IMR-90 (cell line): ENCODE data around the gene SLC26A11. TPM values are rescaled to one million over a fixed set of nuclear protein-coding genes. Genes with fewer than 3 reads are reported as not detected.

ENCODE experiments used
- ATAC-seq: fragments of 200-7000 bp; cut with Tn5 transposase; 2 replicates; pipeline ENCODE4 v1.9.1; 2020; ENCODE audit warnings: low read depth, mild to moderate bottlenecking, moderate library complexity
- BruUV-seq: library from RNA; stranded (reverse); fragments of 400-500 nt; replicated peaks from 2 replicates; lab custom pipeline; 2021; lab: Mats Ljungman, UMichigan
- CTCF ChIA-PET: fragments of 300-600 bp; formaldehyde crosslinking; extraction: SDS; loops from one replicate; lab custom pipeline; 2021; ENCODE audit warnings: antibody characterized with exemption; lab: Yijun Ruan, JAX
- POLR2A ChIA-PET: fragments of 300-600 bp; sonication (Branson Sonifier 250); formaldehyde crosslinking; loops from one replicate; lab custom pipeline; 2022; ENCODE audit warnings: antibody characterized with exemption; ENCODE audit not compliant: unreplicated experiment; lab: Charles Lee
- DNase-seq: peaks from one replicate; pipeline ENCODE4 v3.0.0; 2013
- H2AFZ ChIP-seq: replicated peaks from 2 replicates; pipeline ENCODE3; 2013; ENCODE audit warnings: low read length, mild to moderate bottlenecking; ENCODE audit not compliant: poor library complexity
- H2AK5ac ChIP-seq: 2 replicates; pipeline ENCODE4 v1.6.1; 2013; ENCODE audit warnings: low read depth, low read length, inconsistent platforms
- H2AK9ac ChIP-seq: replicated peaks from 2 replicates; pipeline ENCODE3; 2013; ENCODE audit warnings: mild to moderate bottlenecking, low read depth, low read length, moderate library complexity; ENCODE audit not compliant: poor library complexity
- H2BK120ac ChIP-seq: 2 replicates; pipeline ENCODE4 v1.6.1; 2013; ENCODE audit warnings: low read depth, low read length, inconsistent platforms
- H2BK15ac ChIP-seq: 3 replicates; pipeline ENCODE4 v1.6.1; 2013; ENCODE audit warnings: low read depth, low read length, inconsistent platforms
- H2BK20ac ChIP-seq: 2 replicates; pipeline ENCODE4 v1.6.1; 2013; ENCODE audit warnings: low read depth, mild to moderate bottlenecking, inconsistent platforms, low read length, moderate library complexity
- H2BK5ac ChIP-seq: 2 replicates; pipeline ENCODE4 v1.6.1; 2013; ENCODE audit warnings: mild to moderate bottlenecking, low read depth, low read length, inconsistent platforms; ENCODE audit not compliant: poor library complexity, severe bottlenecking
- H3K14ac ChIP-seq: replicated peaks from 2 replicates; pipeline ENCODE4 v1.6.1; 2013; ENCODE audit warnings: low read depth, low read length, inconsistent platforms
- H3K18ac ChIP-seq: 2 replicates; pipeline ENCODE4 v1.6.1; 2013; ENCODE audit warnings: low read depth, low read length, control low read depth
- H3K23ac ChIP-seq: 2 replicates; pipeline ENCODE4 v1.6.1; 2013; ENCODE audit warnings: low read depth, low read length, inconsistent platforms
- H3K27ac ChIP-seq: 2 replicates; pipeline ENCODE4 v1.5.1; 2013; ENCODE audit warnings: mild to moderate bottlenecking, control low read depth, low read length; ENCODE audit not compliant: insufficient read depth
- H3K27me3 ChIP-seq: 2 replicates; pipeline ENCODE4 v1.6.1; 2013; ENCODE audit warnings: low read length; ENCODE audit not compliant: control insufficient read depth, insufficient read depth
- H3K36me3 ChIP-seq: 2 replicates; pipeline ENCODE4 v1.6.1; 2013; ENCODE audit warnings: low read length, mixed read lengths; ENCODE audit not compliant: control insufficient read depth, insufficient read depth
- H3K4ac ChIP-seq: 2 replicates; pipeline ENCODE4 v1.6.1; 2013; ENCODE audit warnings: low read depth, low read length, inconsistent platforms
- H3K4me1 ChIP-seq: 2 replicates; pipeline ENCODE4 v1.6.1; 2013; ENCODE audit warnings: low read length, mixed read lengths; ENCODE audit not compliant: control insufficient read depth, insufficient read depth
- H3K4me2 ChIP-seq: 2 replicates; pipeline ENCODE4 v1.6.1; 2013; ENCODE audit warnings: low read depth, mild to moderate bottlenecking, control low read depth, low read length, moderate library complexity
- H3K4me3 ChIP-seq: 2 replicates; pipeline ENCODE4 v1.5.1; 2013; ENCODE audit warnings: low read depth, mild to moderate bottlenecking, control low read depth, low read length, moderate library complexity; ENCODE audit not compliant: insufficient read depth
- H3K56ac ChIP-seq: 2 replicates; pipeline ENCODE4 v1.6.1; 2013; ENCODE audit warnings: low read length, inconsistent platforms; ENCODE audit not compliant: insufficient read depth; ENCODE audit errors: extremely low read depth
- H3K79me1 ChIP-seq, 2 experiments: 2 replicates each; pipeline ENCODE4 v1.6.1; 2013; ENCODE audit warnings: low read length in 2 of 2, inconsistent platforms in 1 of 2, low read depth in 1 of 2
- H3K9ac ChIP-seq: 2 replicates; pipeline ENCODE4 v1.6.1; 2013; ENCODE audit warnings: low read depth, low read length, control low read depth
- H3K9me1 ChIP-seq: 2 replicates; pipeline ENCODE4 v1.6.1; 2013; ENCODE audit warnings: low read length, inconsistent platforms; ENCODE audit not compliant: insufficient read depth
- H3K9me3 ChIP-seq: 2 replicates; pipeline ENCODE4 v1.6.1; 2013; ENCODE audit warnings: low read length; ENCODE audit not compliant: control insufficient read depth, insufficient read depth
- H4K20me1 ChIP-seq: 2 replicates; pipeline ENCODE4 v1.6.1; 2013; ENCODE audit warnings: low read length, inconsistent platforms; ENCODE audit not compliant: insufficient read depth
- H4K5ac ChIP-seq: 2 replicates; pipeline ENCODE4 v1.6.1; 2013; ENCODE audit warnings: mild to moderate bottlenecking, low read depth, low read length, control low read depth
- H4K8ac ChIP-seq, 2 experiments: 2 replicates each; pipeline ENCODE4 v1.6.1; 2013; ENCODE audit warnings: low read depth in 2 of 2, low read length in 2 of 2, control low read depth in 1 of 2, inconsistent platforms in 1 of 2
- H4K91ac ChIP-seq: 2 replicates; pipeline ENCODE4 v1.6.1; 2013; ENCODE audit warnings: low read depth, low read length, inconsistent platforms; ENCODE audit not compliant: insufficient read depth
- BHLHE40 ChIP-seq: fragments of 150-350 bp; IDR thresholded peaks from 2 replicates; pipeline ENCODE4 v1.6.1; 2016; ENCODE audit warnings: mild to moderate bottlenecking, low read depth, low read length
- CEBPB ChIP-seq: IDR thresholded peaks from 2 replicates; pipeline ENCODE4 v1.6.1; 2012; ENCODE audit warnings: low read depth, low read length, improper control_type of control experiment
- CHD1 ChIP-seq: IDR thresholded peaks from 2 replicates; pipeline ENCODE4 v1.6.1; 2012; ENCODE audit warnings: low read depth, low read length, improper control_type of control experiment
- FOS ChIP-seq: fragments of 150-350 bp; IDR thresholded peaks from 2 replicates; pipeline ENCODE4 v1.6.1; 2016; ENCODE audit warnings: low read depth, low read length
- MAFK ChIP-seq: IDR thresholded peaks from 2 replicates; pipeline ENCODE4 v1.6.1; 2012; ENCODE audit warnings: low read depth, low read length, improper control_type of control experiment
- MAZ ChIP-seq: IDR thresholded peaks from 2 replicates; pipeline ENCODE4 v1.6.1; 2012; ENCODE audit warnings: low read depth, mild to moderate bottlenecking, low read length, improper control_type of control experiment, moderate library complexity, borderline replicate concordance
- MXI1 ChIP-seq: IDR thresholded peaks from 2 replicates; pipeline ENCODE4 v1.6.1; 2012; ENCODE audit warnings: low read depth, mild to moderate bottlenecking, low read length, moderate library complexity, borderline replicate concordance
- NFE2L2 ChIP-seq: fragments of 150-350 bp; IDR thresholded peaks from 2 replicates; pipeline ENCODE4 v1.6.1; 2016; ENCODE audit warnings: low read depth, mild to moderate bottlenecking, low read length
- POLR2A ChIP-seq: IDR thresholded peaks from 2 replicates; pipeline ENCODE4 v1.6.1; 2012; ENCODE audit warnings: mild to moderate bottlenecking, low read depth, low read length
- RAD21 ChIP-seq: IDR thresholded peaks from 2 replicates; pipeline ENCODE4 v1.6.1; 2012; ENCODE audit warnings: low read length, improper control_type of control experiment
- SMC3 ChIP-seq: fragments of 150-350 bp; IDR thresholded peaks from 2 replicates; pipeline ENCODE4 v1.6.1; 2016; ENCODE audit warnings: low read depth, mild to moderate bottlenecking, antibody characterized with exemption, low read length, moderate library complexity
- WGBS, 2 experiments: methylation state at CpG; one replicate each; pipeline versions ENCODE4 v1.1.5 to v1.1.7; 2013; ENCODE audit warnings: missing lambda C conversion rate in 2 of 2; ENCODE audit not compliant: insufficient read length in 1 of 2; ENCODE audit errors: extremely low coverage in 2 of 2; 5-methylcytosine and 5-hydroxymethylcytosine counted together
- dilution Hi-C: fragments of 300-500 bp; cut with HindIII; formaldehyde crosslinking; loops from one replicate; pipeline ENCODE4 v1.14.3; 2018; ENCODE audit warnings: low sequenced_read_pairs; ENCODE audit not compliant: unreplicated experiment
- in situ Hi-C: fragments of 300-500 bp; cut with MboI; formaldehyde crosslinking; loops from 3 replicates; pipeline ENCODE4 v1.14.3; 2019; ENCODE audit warnings: low sequenced_read_pairs, inconsistent platforms, mixed read lengths
- intact Hi-C: fragments of 100-400 bp; cut with micrococcal nuclease; formaldehyde crosslinking; loops from 2 replicates; pipeline ENCODE4 v1.10.0; 2022
- polyA plus RNA-seq, 3 experiments: library from polyadenylated mRNA; depleted of rRNA; stranded (reverse); fragments of >200 nt; gene quantifications; 2 replicates each; pipeline ENCODE4 v1.2.3, GENCODE V29; 2012; ENCODE audit warnings: low replicate concordance in 1 of 3
- total RNA-seq: library from RNA; depleted of rRNA; stranded (reverse); fragments of >200 nt; gene quantifications from 2 replicates; pipeline ENCODE4 v1.2.3, GENCODE V29; 2012
- TF ChIP-seq, protein P1 (sequence below): fragments of 150-350 bp; IDR thresholded peaks from 2 replicates; pipeline ENCODE4 v1.6.1; 2016; ENCODE audit warnings: low read depth, mild to moderate bottlenecking, low read length, moderate library complexity, borderline replicate concordance
- TF ChIP-seq, protein P2 (sequence below): fragments of 150-350 bp; IDR thresholded peaks from 2 replicates; pipeline ENCODE4 v1.6.1; 2017; ENCODE audit warnings: mild to moderate bottlenecking, antibody characterized with exemption, low read length, low read depth

The SLC26A11 gene
- total and polyA plus RNA-seq, 2 of the 4 experiments (the other 2 are of a cell fraction) = 3.2 to 15.6 TPM

DNA sequence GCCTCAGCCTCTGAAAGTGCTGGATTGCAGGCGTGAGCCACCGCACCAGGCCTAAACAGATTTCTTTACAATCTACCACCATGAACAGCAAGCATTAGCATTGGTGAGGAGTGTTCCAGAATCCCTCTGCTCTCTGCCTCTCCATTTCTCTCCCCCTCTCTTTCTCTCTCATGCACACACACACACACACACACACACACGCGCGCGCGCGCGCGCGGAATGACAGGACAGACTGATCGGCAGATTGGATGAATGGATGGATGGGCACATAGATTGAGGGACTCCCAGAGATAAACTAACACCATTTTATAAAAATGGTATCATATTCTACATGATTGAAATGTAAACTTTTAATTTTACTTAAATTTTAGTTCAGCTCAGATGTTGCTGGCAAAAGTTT is 47.1 kb upstream of the SLC26A11 start:
- Histone ChIP-seq H3K18ac (no peak overlapping the region), H2AK9ac (no peak overlapping the region), H3K79me1 (no peaks in the 10 kb centered on the region), H4K20me1 (no peaks in the 10 kb centered on the region), H3K4ac (no peak overlapping the region), H4K5ac (no peak overlapping the region), H3K23ac (no peak overlapping the region), H2AK5ac (no peak overlapping the region), H3K9me1 (no peaks in the 10 kb centered on the region; the same call in 1 of the 2 replicates), H3K56ac (no peak overlapping the region), H3K4me1 (peaks cover 3% of the 10 kb centered on the region), H3K27ac (no peak overlapping the region), H3K4me3 (no peak overlapping the region), H4K91ac (no peak overlapping the region), H3K4me2 (no peak overlapping the region), H2BK15ac (no peak overlapping the region), H3K27me3 (peaks cover 33% of the 10 kb centered on the region), H4K8ac (no peak overlapping the region), H2BK5ac (no peak overlapping the region), H2BK20ac (no peak overlapping the region), H2BK120ac (no peak overlapping the region), H3K9me3 (peaks cover 2% of the 10 kb centered on the region; the same call in 1 of the 2 replicates), H3K36me3 (no peaks in the 10 kb centered on the region), H2AFZ (no peak overlapping the region), H3K14ac (no peak overlapping the region), H3K9ac (no peak overlapping the region)
- DNase-seq (no peak), ATAC-seq (no peak)
- CTCF ChIA-PET = interaction anchor here (0.6 kb wide), 1 partner anchor 23 kb away, joined by 3 read pairs; no protein-coding TSS in a partner anchor
- no CpG with 5 or more reads among the region's 12 CpGs for WGBS, 2 experiments
- in situ Hi-C loops (no loop called here), intact Hi-C loops (no loop called here), dilution Hi-C loops (no loop called here)
- TF ChIP-seq FOS = no peak
- TF ChIP-seq, protein P1, sequence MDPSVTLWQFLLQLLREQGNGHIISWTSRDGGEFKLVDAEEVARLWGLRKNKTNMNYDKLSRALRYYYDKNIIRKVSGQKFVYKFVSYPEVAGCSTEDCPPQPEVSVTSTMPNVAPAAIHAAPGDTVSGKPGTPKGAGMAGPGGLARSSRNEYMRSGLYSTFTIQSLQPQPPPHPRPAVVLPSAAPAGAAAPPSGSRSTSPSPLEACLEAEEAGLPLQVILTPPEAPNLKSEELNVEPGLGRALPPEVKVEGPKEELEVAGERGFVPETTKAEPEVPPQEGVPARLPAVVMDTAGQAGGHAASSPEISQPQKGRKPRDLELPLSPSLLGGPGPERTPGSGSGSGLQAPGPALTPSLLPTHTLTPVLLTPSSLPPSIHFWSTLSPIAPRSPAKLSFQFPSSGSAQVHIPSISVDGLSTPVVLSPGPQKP = no peak
- TF ChIP-seq POLR2A = no peak
- TF ChIP-seq MAFK = no peak
- no peak for TF ChIP-seq CHD1
- TF ChIP-seq, protein P2, sequence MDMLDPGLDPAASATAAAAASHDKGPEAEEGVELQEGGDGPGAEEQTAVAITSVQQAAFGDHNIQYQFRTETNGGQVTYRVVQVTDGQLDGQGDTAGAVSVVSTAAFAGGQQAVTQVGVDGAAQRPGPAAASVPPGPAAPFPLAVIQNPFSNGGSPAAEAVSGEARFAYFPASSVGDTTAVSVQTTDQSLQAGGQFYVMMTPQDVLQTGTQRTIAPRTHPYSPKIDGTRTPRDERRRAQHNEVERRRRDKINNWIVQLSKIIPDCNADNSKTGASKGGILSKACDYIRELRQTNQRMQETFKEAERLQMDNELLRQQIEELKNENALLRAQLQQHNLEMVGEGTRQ = no peak
- no peak for TF ChIP-seq CEBPB
- no peak for TF ChIP-seq MXI1
- no peak for TF ChIP-seq SMC3
- TF ChIP-seq NFE2L2 = no peak
- no peak for TF ChIP-seq BHLHE40
- no peak for TF ChIP-seq RAD21
- no peak for TF ChIP-seq MAZ
- POLR2A ChIA-PET = no interaction called here
- BruUV-seq = no TSS peak
